Measurements from ENCODE around the gene SLC26A2. TPM values are rescaled to one million over a fixed set of nuclear protein-coding genes. Genes with fewer than 3 reads are reported as not detected.

The SLC26A2 gene
- polyA plus RNA-seq, result 1 to 10 TPM; 1.8 to 2.9 (median 2.1) TPM

- WGBS, 3 donors, result 0 to 1% (median 0%) methylated on average over 75 to 84 of the region's 84 CpGs
- peak within 1 kb of the TSS; percentile 61 for H3K27ac ChIP-seq (ENCODE audit: low read depth, low read length)
These were observed at the start of gene SLC26A2 for GRCh38 chr5:149960272-149961185. TSS of gene SLC26A2 (plus strand) at chr5:149960758. CDS start at chr5:149977653, 16,895 bp downstream.

- WGBS, 3 donors, result 73 to 88% (median 83%) methylated on average over 1 of the region's 1 CpG
These were observed 49.5 kb upstream of the SLC26A2 start for GRCh38 chr5:149911031-149911430.

DNA sequence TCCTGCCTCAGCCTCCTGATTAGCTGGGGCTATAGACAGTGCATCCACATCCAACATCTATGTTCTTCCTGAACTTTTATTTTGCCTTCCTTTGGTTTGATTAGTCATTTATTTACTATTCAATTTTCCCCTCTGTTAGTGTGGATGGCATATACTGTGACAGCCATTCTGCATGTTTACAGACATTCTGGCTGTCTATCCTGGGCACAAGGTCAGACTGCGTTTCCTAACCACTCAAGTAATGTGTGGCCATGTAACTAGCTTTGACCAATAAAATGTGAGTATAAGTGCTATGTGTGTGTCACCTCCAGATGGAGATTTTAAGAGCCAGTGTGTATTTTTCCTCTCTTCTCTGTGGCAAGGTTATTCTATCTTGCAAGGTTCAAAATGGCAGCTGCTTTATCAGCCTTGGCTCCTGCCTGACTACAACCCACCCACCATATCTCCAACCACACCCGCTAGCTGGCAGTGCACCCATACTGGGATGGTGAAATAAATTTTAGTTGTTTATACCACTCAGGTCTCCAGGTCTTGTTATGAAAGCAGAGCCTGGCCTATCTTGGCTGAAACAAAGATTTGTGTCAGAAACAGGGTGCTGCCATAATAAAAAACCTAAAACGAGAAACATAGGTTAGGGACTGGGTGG, 48.2 kb upstream of the SLC26A2 start:
- WGBS, 3 donors, result 81 to 84% (median 81%) methylated on average over 3 of the region's 3 CpGs
- H3K27ac ChIP-seq (ENCODE audit: low read depth, low read length), result no peak overlapping the region

More at GRCh38 chr5:149911031-149911430, 49.5 kb upstream of the SLC26A2 start:
- H3K27ac ChIP-seq (ENCODE audit: low read depth, low read length), result no peak overlapping the region

DNA sequence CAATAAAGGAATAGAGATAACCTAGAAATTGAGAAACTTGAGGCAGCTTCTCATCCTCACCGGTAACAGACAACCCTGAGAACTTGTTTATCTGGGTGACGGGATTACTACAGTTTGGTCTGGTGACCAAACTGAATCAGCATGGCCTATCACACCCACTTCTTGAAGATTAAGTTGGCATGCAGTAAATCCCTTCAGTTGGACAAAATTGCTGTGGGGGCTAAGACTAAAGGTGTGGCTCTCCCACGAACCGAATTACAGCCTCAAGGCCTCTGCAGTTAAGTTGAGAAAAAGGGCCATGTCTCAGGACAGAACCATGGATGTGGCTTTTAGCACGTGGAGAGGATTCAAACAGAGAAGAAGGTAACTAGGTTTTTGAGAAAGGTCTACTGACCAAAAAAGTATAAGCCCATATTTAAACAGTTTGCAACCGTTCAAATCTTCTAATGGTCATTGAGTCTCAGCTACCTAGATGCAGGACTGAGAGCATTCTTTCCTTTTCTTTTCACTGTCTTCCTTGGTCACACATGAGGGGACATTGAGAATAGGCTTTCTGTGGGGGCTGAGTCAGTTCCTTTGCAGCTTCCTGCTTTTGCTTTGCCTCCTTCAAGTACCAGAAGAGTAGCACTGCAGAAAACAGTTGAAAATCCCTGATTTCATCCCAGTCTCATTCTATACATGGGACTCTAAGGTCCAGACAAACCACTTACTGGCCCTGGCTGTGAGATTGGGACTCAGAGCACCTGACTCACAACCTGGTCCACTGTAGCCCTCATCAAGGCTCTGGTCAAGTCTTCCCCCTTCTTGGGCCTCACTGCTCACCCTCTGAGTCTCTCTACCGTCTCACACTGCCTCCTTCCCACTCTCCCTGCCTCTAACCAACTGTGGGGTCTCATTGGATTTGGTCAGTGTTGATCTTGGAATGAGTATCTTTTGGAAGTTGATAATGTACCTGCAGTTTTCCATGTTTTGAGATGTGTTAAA, 46.8 kb upstream of the SLC26A2 start:
- WGBS, 3 donors, result 72 to 86% (median 79%) methylated on average over 7 of the region's 7 CpGs
- no peak overlapping the region for H3K27ac ChIP-seq (ENCODE audit: low read depth, low read length)

- 79 to 86% (median 84%) methylated on average over 7 of the region's 7 CpGs for WGBS, 3 donors
- no peak overlapping the region for H3K27ac ChIP-seq (ENCODE audit: low read depth, low read length)
These were observed 44.9 kb upstream of the SLC26A2 start for GRCh38 chr5:149915392-149916260.

DNA sequence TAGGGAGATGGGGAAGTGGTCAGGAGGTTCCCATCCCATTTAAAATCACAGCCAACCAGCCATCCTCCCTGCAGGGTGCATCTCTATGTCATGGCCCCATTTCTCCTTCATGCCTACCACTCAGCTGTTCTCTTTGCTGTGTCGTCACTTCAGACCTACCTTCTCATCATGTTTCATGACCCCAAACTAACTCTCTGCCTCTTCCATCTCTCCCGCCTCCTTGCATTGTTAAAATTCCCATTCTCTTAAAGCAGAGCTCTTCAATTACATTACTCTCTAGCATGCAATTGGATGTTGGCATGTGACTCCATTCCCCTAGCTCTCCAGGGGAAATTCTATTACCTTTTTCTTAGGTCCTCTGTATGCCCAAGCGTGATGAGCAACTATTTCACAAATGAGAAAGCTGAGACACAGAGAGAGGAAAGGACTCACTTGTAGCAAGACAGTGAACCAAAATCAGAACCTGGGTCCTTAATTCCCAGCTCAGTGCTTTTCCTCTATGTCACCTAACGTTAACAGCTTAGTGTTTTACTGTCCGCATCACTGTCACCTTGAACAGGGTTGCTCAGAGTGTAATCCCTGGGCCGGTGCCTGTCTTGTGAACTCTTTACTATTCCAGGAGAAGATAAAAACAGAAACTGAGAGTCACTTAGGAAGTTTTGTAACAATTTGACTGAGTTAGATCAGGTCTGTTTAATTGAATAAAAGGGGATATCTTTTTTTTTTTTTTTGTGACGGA, 44.1 kb upstream of the SLC26A2 start:
- H3K27ac ChIP-seq (ENCODE audit: low read depth, low read length), result no peak overlapping the region
- WGBS, 3 donors, result 83 to 89% (median 84%) methylated on average over 7 of the region's 7 CpGs

- no peak overlapping the region for H3K27ac ChIP-seq (ENCODE audit: low read depth, low read length)
- WGBS, 3 donors, result 74 to 79% (median 78%) methylated on average over 6 of the region's 6 CpGs
These were observed 43.4 kb upstream of the SLC26A2 start for GRCh38 chr5:149917073-149917676.

GRCh38 chr5:149921597-149921996, 39.0 kb upstream of the SLC26A2 start:
- 91 to 97% (median 92%) methylated on average over 3 of the region's 3 CpGs for WGBS, 3 donors

DNA sequence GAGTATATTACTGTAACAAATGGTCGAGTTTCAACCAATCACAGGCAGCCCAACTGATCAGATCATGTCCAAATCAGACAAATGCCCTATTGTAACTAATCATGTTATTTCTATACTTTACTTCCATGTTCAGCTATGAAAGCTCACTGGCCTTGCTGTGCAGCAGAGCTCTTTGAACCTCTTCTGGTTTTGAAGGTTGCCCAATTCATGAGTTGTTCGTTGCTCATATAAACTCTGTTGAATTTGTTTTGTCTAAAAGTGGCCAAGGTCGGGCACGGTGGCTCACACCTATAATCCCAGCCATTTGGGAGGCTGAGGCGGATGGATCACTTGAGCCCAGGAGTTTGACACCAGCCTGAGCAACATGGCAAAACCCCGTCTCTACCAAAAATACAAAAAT, 37.6 kb upstream of the SLC26A2 start:
- H3K27ac ChIP-seq (ENCODE audit: low read depth, low read length), result no peak overlapping the region
- WGBS, 3 donors, result 90 to 92% (median 91%) methylated on average over 6 of the region's 6 CpGs

More at GRCh38 chr5:149921597-149921996, 39.0 kb upstream of the SLC26A2 start:
- no peak overlapping the region for H3K27ac ChIP-seq (ENCODE audit: low read depth, low read length)

DNA sequence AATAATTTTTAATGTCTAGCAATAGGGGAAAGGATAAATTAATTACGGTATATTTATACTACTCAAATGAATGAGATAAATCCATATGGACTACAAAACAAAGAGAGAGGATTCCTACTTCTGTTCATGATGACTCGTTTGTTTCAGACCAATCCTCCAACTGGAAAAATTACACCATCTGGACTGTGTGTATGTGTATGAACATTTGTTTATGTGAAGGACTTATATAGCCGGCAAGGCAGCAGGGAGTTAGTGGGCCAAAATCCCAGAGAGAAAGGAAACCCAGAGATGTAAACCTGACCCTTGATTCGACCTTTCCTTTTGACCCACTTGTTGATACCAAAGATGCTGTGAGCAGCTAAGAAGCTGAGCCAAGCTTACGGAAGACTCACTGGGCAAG, 36.1 kb upstream of the SLC26A2 start:
- no peak overlapping the region for H3K27ac ChIP-seq (ENCODE audit: low read depth, low read length)
- WGBS, 3 donors, result 83 to 86% (median 83%) methylated on average over 5 of the region's 5 CpGs

GRCh38 chr5:149930043-149930748, 30.4 kb upstream of the SLC26A2 start:
- no peak overlapping the region for H3K27ac ChIP-seq (ENCODE audit: low read depth, low read length)
- 52 to 69% (median 62%) methylated on average over 6 of the region's 6 CpGs for WGBS, 3 donors

DNA sequence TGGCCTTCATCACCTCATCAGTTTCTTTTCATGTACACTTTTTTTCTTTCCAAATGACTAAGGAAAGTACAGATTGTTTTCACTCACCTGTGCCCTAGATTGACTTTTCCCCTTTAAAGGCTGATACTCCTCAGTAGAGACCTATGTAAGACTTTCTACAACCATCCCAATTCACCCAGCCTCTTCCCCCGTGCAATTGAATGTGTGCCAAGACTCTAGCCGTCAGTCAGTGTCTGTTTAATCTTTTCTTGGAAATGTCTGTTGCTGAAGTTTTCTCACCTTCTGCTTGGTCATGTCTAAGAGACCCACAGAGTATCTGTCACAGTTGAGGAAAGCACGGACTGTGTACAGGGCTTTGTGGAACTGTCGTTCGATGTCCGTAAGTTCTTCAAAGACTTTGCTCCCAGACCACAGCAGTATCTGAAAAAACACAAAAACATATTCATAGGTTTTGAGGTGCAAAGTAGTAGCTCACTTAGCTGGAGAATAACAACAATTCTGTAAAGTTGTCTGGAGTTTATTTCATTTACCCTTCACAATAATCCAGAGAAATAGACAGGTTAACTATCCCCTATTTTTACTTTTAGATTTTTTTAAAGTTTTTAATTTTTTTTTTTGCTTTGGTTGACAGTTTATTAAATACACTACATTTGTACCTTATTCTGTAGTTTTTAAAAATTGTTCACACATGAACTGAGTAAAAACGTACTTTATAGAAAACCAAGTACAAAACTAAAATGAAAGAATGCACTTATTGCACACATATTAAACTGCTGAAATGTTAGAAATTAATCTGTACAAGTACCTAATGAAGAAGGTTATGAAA, 29.6 kb upstream of the SLC26A2 start:
- 69 to 73% (median 69%) methylated on average over 7 of the region's 7 CpGs for WGBS, 3 donors
- H3K27ac ChIP-seq (ENCODE audit: low read depth, low read length), result no peak overlapping the region

- WGBS, 3 donors, result 75 to 84% (median 81%) methylated on average over 14 of the region's 14 CpGs
- H3K27ac ChIP-seq (ENCODE audit: low read depth, low read length), result no peak overlapping the region
These were observed 28.5 kb upstream of the SLC26A2 start for GRCh38 chr5:149931992-149932436.

GRCh38 chr5:149932445-149933350, 27.9 kb upstream of the SLC26A2 start:
- 63 to 71% (median 70%) methylated on average over 25 of the region's 25 CpGs for WGBS, 3 donors
- H3K27ac ChIP-seq (ENCODE audit: low read depth, low read length), result no peak overlapping the region
